Left ventricle myocardium inferior (tissue), 1 donor: Measurements from ENCODE around the gene CDKN1C. TPM values are rescaled to one million over a fixed set of nuclear protein-coding genes. Genes with fewer than 3 reads are reported as not detected.

Experiments
- DNase-seq: peaks from one replicate; pipeline ENCODE4 v3.0.0-alpha.2; 2020
- H3K27ac ChIP-seq: fragments of 200-600 bp; replicated peaks from 2 replicates; pipeline ENCODE4 v1.8.0; 2021
- H3K27me3 ChIP-seq: fragments of 200-600 bp; 2 replicates; pipeline ENCODE4 v1.8.0; 2021; ENCODE audit warnings: low read depth
- H3K36me3 ChIP-seq: fragments of 200-600 bp; 2 replicates; pipeline ENCODE4 v1.8.0; 2021
- H3K4me1 ChIP-seq: fragments of 200-600 bp; 2 replicates; pipeline ENCODE4 v1.8.0; 2021
- H3K4me3 ChIP-seq: fragments of 200-600 bp; 2 replicates; pipeline ENCODE4 v1.8.0; 2021; ENCODE audit warnings: mild to moderate bottlenecking, moderate library complexity
- H3K9me3 ChIP-seq: fragments of 200-600 bp; replicated peaks from 2 replicates; pipeline ENCODE4 v1.8.0; 2021
- intact Hi-C: fragments of 100-400 bp; cut with micrococcal nuclease; formaldehyde crosslinking; loops from one replicate; pipeline ENCODE4 v1.11.0; 2022
- total RNA-seq: library from RNA; stranded (reverse); fragmentation: NEBNext Ultra II Directional; extraction: Animal tissue kit (Norgen Biotek cat#: 25700); gene quantifications from one replicate; pipeline ENCODE4 v1.2.1, GENCODE V29; 2021
- TF ChIP-seq, protein P1 (sequence below): fragments of 200-600 bp; IDR thresholded peaks from 2 replicates; pipeline ENCODE4 v1.8.0; 2021; ENCODE audit warnings: antibody characterized with exemption, mild to moderate bottlenecking, borderline replicate concordance
- donor health status: DM: no; HTN: yes; CAD: no; lungs with severe emphysema.

The CDKN1C gene
- total RNA-seq, 1 donor from 2014 or later: 33.0 TPM

DNA sequence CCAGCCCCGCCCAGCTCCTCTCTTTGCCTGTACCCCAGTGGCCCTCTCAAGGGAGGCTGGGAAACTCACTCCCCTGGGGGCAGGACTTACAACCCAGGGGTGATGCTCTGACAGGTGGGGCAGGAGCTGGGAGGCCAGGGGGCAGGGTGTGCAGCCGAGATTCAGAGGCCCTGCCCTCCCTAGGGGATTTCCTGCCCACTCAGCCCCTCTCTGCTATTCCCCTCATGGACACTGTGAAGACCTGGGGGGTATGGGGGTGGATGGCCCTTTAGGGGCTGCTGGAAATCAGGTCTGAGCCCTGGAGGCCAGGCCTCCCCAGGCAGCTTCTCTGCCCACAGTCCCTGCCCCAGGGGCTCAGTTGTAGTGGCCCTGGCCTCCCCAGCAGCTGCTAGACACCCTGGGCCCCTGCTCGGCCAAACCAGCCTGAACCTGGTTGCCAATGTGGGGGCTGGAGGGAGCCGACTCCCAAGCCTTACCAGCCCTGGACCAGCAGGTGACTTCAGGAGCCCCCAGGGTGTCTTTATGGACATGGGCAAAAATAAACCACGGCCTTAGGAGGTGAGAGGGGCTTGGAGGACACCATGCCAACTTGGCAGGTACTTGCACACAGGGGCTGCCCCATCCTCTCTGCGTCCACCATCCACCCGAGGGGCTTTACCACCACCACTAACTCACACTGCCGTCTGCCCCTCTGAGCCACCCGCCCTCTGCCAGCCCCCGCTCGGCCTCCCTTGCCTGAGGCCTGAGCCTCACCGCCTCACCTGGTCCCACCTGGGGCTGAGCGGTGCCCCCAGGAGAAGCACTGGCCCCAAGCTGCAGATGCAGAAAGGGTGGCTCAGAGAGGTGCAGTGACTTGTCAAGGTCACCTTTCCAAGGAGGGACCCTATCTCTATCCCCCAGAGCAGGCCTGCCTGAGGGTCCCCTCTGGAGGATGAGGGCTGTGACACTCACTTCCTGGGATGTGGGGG, 46.5 kb upstream of the CDKN1C start:
- intact Hi-C loops: no loop called here
- H3K27ac ChIP-seq: no peak overlapping the region
- peaks cover 1% of the 10 kb centered on the region for H3K9me3 ChIP-seq
- DNase-seq: no peak
- peaks cover 55% of the 10 kb centered on the region for H3K27me3 ChIP-seq
- TF ChIP-seq, protein P1, sequence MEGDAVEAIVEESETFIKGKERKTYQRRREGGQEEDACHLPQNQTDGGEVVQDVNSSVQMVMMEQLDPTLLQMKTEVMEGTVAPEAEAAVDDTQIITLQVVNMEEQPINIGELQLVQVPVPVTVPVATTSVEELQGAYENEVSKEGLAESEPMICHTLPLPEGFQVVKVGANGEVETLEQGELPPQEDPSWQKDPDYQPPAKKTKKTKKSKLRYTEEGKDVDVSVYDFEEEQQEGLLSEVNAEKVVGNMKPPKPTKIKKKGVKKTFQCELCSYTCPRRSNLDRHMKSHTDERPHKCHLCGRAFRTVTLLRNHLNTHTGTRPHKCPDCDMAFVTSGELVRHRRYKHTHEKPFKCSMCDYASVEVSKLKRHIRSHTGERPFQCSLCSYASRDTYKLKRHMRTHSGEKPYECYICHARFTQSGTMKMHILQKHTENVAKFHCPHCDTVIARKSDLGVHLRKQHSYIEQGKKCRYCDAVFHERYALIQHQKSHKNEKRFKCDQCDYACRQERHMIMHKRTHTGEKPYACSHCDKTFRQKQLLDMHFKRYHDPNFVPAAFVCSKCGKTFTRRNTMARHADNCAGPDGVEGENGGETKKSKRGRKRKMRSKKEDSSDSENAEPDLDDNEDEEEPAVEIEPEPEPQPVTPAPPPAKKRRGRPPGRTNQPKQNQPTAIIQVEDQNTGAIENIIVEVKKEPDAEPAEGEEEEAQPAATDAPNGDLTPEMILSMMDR: no peak
- H3K36me3 ChIP-seq: no peaks in the 10 kb centered on the region
- H3K4me3 ChIP-seq: no peak overlapping the region
- H3K4me1 ChIP-seq: peaks cover 30% of the 10 kb centered on the region

DNA sequence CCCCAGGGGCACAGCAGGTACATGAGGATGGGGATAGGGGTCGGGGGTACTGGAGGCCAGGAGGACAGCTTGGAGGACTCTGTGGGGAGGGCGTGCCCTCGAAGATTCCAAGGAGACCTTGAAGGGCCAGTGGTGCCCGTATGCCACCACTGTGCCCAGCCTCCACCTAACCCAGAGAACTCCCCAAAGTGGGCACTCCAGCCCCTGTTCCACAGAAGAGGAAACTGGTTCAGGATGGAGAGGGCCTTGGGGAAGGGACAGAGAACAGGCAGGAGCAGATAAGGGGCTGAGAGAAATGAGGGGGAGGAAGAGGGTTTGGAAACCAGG, 45.8 kb upstream of the CDKN1C start:
- no peak overlapping the region for H3K4me3 ChIP-seq
- H3K4me1 ChIP-seq: peaks cover 30% of the 10 kb centered on the region
- intact Hi-C loops: no loop called here
- no peak for DNase-seq
- no peaks in the 10 kb centered on the region for H3K9me3 ChIP-seq
- TF ChIP-seq, protein P1: no peak
- H3K27me3 ChIP-seq: peaks cover 61% of the 10 kb centered on the region
- H3K27ac ChIP-seq: no peak overlapping the region
- no peaks in the 10 kb centered on the region for H3K36me3 ChIP-seq

DNA sequence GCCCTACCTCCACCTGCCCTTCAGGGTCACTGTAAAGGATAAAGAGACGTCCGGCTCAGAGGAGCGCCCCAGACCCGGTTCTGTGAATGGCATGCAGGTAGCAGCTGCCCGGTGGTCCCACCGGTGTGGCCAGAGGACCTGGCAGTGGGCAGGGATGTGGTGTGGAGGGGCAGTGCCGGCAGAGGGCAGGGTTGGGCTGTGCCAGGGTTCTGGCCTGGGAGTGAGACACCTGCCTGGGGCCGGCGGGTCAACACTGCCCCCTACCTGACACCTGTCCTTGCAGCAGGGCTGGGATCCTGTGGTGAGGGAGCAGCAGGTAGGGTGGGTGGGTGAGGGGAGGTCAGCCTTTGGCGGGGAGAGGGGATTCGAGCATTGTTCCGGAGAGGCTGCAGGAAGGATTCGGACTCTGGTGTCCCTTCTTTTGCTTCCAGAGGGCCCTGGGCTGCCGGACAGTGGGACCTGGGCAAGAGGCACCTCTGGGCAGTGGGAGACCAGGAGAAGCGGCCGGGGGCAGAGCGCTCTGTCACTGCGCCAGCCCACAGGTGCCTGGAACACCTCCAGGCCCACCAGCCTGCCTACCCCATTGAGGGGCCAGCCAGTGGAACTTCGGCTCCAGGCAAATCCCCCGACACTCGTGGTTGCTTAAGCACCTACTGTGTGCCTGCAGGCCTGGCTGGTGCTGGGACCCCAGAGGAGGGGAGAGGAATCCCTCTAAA, 45.3 kb upstream of the CDKN1C start:
- intact Hi-C loops: no loop called here
- peaks cover 30% of the 10 kb centered on the region for H3K4me1 ChIP-seq
- no peaks in the 10 kb centered on the region for H3K9me3 ChIP-seq
- no peaks in the 10 kb centered on the region for H3K36me3 ChIP-seq
- peak overlapping the region; percentile 68 for H3K4me3 ChIP-seq
- DNase-seq: peak; percentile 51
- TF ChIP-seq, protein P1: peak; percentile 61
- peaks cover 63% of the 10 kb centered on the region for H3K27me3 ChIP-seq
- H3K27ac ChIP-seq: no peak overlapping the region

DNA sequence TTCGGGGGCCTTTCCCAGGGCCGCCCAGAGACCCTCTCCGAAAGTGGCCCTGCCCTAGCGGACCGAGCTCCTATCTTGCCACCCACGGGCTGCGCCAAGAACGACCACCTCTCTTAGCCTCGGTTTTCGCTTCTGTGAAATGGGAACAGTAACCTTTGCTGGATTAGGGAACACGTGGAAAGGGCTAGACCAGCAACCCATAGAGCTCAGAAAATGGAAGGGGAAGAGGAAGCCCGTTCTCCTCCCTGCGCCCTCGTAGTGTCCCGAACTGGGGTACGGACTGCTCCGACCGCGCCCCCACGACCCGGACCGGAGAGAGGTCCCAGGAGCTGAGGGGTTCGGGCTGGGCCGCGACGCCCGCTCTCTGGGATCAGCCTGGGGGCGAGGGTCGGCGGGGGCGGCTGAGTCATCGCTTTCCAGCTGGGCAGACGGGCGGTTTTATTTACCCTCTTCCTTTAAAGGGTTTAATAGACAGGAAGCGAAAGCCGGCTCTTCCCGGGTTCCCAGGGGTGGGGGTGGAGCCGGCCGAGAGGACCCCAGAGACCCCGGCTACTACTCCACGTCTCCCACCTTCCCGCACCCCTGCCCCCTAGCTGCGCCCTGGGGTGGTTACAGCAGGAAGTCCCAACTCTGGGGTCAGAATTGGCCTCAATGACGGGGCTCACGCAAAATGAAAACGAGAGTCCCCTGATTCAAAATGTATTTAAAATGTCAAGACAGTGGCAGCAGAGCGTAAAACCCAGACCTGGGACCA, 44.6 kb upstream of the CDKN1C start:
- no peaks in the 10 kb centered on the region for H3K9me3 ChIP-seq
- TF ChIP-seq, protein P1: no peak
- peak overlapping the region; percentile 68 for H3K4me3 ChIP-seq
- H3K4me1 ChIP-seq: peaks cover 30% of the 10 kb centered on the region
- peak overlapping the region; percentile 23 for H3K27ac ChIP-seq
- intact Hi-C loops: no loop called here
- DNase-seq: no peak
- H3K36me3 ChIP-seq: no peaks in the 10 kb centered on the region
- H3K27me3 ChIP-seq: peaks cover 64% of the 10 kb centered on the region

DNA sequence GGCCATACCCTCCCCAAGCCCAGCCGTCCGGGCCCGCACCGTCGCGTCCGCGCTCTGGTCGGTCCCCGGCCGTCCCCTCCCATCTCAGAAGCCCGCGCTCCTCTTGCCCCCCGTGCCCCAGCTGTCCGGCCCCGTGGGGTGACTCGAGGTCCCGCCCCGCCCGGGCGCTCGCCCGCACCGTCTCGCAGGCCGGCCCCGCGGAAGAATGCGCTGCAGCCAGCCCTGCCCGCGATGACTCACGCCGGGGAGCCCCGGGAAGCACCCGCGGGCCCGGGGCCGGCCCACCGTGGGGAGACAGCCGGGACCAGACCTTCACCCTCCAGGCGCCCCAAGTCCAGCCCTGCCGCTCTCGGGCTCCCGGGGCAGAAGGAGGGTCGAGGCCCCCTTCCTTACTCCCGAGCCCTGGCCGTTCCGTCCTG, 44.0 kb upstream of the CDKN1C start:
- H3K36me3 ChIP-seq: no peaks in the 10 kb centered on the region
- no peaks in the 10 kb centered on the region for H3K9me3 ChIP-seq
- peaks cover 70% of the 10 kb centered on the region for H3K27me3 ChIP-seq
- H3K4me3 ChIP-seq: peak overlapping the region; percentile 68
- TF ChIP-seq, protein P1: no peak
- DNase-seq: no peak
- intact Hi-C loops: no loop called here
- peaks cover 30% of the 10 kb centered on the region for H3K4me1 ChIP-seq
- peak overlapping the region; percentile 23 for H3K27ac ChIP-seq
